NOMO-1 treated with dmso at 0.1 percent for 144 hours (cell line): ENCODE results near the gene UST.
"Not testable (repeated sequence)": the region's sequence is repeated elsewhere in the genome, so short reads cannot be mapped to it uniquely, and the experiment has no call there.

Source experiments
- DNase-seq: peaks from one replicate; lab custom pipeline; 2025; ENCODE audit not compliant: unreplicated experiment; lab: John Stamatoyannopoulos, UW

Gene UST

DNA sequence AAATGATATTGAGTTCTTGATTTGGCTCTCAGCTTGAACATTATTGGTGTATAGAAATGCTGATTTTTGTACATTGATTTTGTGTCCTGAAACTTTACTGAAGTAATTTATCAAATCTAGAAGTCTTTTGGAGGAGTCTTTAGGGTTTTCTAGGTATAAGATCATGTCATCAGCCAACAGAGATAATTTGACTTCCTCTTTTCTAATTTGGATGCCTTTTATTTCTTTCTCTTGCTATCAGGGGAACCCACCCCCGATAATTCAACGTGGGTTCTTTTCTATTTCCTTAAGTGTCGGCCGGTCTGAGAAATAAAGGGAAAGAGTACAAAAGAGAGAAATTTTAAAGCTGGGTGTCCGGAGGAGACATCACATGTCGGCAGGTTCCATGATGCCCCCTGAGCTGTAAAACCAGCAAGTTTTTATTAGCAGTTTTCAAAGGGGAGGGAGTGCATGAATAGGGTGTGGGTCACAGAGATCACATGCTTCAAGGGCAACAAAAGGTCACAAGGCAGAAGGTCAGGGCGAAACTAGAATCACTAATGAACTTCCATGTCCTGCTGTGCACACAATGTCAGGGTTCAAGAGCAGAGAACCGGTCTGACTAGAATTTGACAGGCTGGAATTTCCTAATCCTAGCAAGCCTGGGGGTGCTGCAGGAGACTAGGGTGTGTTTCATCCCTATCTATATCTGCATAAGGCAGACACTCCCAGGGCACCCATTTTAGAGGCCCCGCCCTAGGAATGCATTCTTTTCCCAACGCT is 17.6 kb downstream of the UST start:
- DNase-seq: not testable (repeated sequence)

DNA sequence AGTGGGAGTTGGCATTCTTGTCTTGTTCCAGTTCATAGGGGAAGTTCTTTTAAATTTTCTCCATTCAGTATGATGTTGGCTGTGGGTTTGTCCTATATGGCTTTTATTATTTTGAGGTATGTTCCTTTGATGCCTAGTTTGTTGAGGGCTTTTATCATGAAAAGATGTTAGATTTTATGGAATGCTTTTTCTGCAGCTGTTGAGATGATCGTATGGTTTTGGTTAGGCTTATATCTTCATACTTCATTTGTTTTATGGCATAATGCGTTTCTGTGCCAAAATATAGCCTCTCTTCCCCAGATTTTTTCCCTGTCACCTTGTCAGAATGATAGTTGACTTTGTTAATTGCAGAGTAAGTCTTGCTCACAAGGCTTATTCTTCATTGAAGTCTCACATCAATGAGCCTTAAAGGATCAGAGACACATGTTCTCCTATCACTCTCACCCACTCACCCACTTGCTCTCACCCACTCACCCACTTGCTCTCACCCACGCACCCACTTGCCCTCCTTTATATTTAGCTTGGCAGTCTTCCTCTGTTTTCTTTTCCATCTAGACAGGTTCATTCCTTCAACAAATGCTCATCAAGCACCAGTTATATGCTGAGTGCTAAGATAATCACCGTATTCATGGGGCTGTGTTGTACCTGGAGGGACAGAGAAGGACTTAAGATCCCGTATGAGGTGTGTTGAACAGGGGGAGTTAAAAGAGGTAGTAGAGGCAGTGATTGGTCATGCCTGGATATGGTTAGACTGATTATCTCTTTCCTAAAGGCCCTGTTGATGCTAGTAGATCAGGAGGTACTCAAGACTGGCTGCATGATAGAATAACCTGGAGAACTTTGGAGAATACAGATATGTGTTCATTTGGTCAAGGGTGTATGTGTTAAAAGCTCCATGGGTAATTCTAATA is 19.3 kb downstream of the UST start:
- DNase-seq: no peak

- DNase-seq: no peak
Observed at GRCh38 chr6:148768646-148769270, 21.9 kb downstream of the UST start.

GRCh38 chr6:148769304-148769968 is 22.6 kb downstream of the UST start:
- no peak for DNase-seq

DNA sequence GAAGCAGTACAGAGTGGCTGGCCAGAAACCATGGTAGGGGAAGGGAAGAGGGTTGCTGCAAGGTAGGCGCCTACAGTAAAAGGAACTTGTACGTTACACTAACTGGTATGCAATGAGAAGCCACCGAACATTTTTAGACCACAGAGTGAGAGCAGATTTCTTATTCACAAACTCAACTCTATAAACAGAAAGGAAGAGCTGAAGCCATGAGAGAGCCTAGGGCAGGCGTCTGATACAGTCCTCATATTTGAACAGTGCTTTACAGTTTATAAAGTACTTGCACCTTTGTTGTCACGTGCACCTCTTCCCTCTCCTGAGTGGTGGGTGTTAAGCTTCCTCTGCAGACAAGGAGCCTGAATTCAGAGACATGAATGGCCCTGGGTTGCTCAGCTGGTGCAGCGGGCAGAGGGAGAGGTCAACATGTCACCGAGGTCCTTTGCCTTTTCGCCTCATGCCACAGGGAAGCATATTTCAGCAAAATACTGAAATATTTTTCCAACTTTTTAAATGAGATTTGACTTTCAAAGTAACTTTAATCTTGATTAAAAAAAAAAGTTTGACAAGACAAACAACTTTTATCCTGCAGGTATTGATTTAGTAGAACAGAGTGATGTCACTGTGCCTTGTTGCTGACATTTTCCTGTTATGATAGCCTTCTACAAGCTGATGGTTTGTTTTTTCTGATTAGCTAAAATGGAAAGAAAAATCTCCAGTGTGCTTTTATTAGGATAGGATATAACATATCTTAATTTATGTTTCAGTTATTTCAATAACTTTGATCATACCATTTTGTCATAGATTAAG is 23.8 kb downstream of the UST start:
- DNase-seq: peak; percentile 29

DNA sequence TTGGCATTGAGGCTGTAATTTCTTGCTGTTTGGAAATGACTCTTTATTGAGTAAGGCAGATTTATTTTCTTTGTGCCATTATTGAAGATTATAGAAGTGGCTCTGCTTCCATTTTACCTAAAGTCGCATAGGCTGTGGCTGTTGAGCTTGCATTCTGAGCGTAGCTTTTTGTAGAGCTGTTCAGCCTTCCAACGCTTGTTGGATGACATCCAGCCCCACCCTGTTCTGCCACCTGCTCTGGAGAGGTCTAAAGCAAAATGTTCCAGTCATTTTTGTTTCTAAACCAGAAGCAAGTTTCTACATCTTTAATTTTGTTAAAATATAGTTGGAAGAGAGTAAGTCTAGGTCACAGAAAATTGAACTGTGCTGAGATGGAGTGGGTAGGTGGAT is 24.4 kb downstream of the UST start:
- DNase-seq: no peak

- DNase-seq: no peak
Observed at GRCh38 chr6:148771896-148772554, 25.2 kb downstream of the UST start.

DNA sequence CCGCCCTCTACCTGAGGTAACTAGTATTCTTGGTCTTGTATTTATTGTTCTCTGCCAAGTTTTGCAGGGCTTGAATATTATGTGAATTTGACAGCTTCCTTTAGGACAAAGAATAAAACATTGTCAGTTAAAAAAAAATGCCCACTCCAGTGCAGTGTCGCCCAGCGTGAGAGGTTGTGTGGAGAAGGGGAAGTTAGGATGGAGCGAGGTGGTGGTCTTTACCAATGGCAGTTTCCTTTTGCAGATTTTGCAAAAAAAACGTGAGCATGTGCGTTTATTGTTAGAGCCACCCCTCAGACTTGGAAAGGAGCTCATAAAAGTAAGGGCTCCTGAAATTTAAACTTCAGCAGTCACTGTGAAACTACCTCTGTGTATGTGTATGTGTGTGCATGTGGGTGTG is 28.3 kb downstream of the UST start:
- DNase-seq: no peak

DNA sequence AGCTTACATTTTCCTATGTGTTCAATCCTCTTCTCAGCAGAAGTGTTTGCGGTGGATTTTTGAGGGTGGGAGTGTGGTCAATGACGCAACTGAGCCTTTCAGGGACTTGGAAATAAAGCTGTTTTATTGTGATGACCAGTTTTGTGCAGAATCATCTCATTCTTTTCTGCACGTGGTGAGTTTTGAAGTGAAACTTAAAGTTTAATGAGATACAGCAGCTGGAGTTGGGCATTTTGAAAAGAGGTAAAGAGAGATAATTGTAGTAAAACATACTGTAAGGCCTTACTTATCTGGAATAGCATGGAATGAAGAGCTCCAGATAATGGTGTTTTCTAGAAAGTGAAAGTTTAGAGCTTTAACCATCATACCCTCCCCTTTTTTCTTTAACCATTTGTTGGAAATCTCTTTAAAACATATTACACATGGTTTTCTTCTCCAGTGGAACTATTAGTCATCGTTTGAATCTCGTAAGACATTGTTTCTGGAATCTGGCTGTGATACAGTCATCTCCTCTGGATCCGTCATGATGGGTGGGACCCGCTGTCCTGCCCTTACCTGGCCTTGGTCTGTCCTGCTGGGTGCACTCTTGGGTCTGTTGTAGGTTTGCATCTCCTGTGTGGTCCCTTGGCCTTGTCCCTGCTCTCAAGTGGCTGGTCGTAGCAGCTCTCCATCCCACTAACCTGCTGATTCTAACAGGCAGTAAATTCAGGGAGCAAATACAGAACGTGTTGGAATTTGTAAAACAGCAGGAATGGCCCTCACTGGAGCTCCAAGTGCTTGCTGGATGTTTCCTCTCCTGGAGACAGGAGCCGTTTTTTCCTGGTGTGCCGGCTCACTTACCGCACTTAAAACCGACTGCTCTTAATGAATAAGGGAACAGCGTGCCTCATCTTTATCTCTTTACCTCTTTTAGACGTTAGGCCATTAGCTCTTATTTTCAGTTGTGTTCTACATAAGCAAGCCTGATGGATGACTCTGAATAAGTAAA is 29.8 kb downstream of the UST start:
- no peak for DNase-seq

GRCh38 chr6:148779142-148779562 is 32.3 kb downstream of the UST start:
- DNase-seq: no peak

DNA sequence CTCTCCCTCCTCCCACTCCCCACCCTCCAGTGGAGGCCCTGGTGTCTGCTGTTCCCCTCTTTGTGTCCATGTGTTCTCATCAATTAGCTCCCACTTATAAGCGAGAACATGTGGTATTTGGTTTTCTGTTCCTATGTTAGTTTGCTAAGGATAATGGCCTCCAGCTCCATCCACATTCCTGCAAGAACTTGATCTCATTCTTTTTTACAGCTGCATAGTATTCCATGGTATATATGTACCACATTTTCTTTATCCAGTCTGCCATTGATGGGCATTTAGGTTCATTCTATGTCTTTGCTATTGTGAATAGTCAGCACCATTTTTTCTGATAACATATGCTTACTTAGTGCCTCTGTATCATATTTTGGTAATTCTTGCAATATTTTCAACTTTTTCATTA is 33.6 kb downstream of the UST start:
- not testable (repeated sequence) for DNase-seq

DNA sequence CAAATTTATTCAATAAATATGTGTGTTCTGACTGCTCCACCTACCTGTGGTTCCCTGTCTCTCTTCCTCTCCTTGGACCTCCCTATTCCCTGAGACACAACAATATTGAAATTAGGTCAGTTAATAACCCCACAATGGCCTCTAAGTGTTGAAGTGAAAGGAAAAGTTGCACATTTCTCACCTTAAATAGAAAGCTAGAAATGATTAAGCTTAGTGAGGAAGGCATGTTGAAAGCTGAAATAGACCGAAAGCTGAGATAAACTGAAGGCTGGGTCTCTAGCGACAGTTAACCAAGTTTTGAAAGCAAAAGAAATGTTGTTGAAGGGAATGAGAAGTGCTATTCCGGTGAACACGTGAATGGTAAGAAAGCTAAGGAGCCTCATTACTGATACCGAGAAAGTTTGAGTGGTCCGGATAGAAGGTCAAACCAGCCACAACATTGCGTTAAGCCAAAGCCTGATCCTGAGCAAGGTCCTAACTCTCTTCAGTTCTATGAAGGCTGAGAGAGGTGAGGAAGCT is 34.1 kb downstream of the UST start:
- DNase-seq: no peak

GRCh38 chr6:148789948-148790347 is 43.1 kb downstream of the UST start:
- no peak for DNase-seq

- DNase-seq: no peak
Observed at GRCh38 chr6:148790404-148790803, 43.6 kb downstream of the UST start.

GRCh38 chr6:148790817-148791216 is 44.0 kb downstream of the UST start:
- DNase-seq: no peak

DNA sequence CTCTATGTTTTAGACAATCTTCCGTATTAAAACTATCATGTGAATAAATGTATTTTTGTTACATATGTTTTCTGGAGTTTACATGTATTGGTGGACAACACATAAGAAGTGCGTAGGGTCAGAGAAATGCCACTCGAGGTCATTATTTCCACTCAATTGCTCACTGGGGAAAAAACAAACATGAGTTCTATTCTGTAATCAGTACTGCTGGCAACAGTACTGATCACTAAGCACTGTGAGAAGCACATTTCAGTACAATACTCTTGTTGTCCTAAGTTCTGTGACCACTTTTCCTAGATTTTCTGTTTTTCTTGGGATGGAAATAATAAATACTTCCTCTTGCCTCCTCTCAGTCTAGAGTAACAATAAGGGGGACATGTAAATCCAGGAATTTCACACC is 44.5 kb downstream of the UST start:
- no peak for DNase-seq

GRCh38 chr6:148793721-148794120 is 46.9 kb downstream of the UST start:
- no peak for DNase-seq

DNA sequence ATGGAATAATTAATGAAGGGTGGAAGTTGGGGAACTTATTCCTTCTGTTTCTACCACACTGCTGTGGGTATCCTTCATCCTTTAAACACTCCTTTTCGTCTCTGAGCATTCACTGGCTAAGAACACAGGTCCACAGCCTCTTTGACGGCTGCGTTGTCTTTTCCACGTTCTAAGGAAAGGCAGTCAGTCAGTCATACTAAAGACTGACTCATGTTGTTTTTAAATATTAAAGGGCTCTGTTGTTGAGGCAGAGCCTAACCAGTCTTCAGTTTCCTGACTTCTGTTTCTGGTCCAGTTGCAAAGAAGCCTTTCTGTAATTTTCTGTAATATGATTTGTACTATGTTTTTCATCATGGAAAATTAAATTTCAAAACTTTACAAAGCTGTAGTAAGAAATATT is 48.0 kb downstream of the UST start:
- no peak for DNase-seq
